CD14-positive monocyte (primary cell): ENCODE measurements around the gene KCNB1. TPM values are rescaled to one million over a fixed set of nuclear protein-coding genes. Genes with fewer than 3 reads are reported as not detected.

Experiments
- DNase-seq, 3 donors: peaks; one replicate each; pipeline ENCODE4 v3.0.0-alpha.2; 2011 to 2022
- H2AFZ ChIP-seq: 2 replicates; pipeline ENCODE4 v1.6.0; 2012; ENCODE audit warnings: mild to moderate bottlenecking, low read depth, low read length, inconsistent platforms; ENCODE audit not compliant: insufficient read depth, poor library complexity, severe bottlenecking
- H3K27ac ChIP-seq, 2 donors: 1 replicate in 1 of 2; 2 replicates in 1 of 2; pipeline ENCODE4 v1.5.1; 2012 to 2013; ENCODE audit warnings: low read length in 2 of 2, control low read depth in 1 of 2, inconsistent platforms in 1 of 2, low read depth in 1 of 2, mild to moderate bottlenecking in 1 of 2
- H3K27me3 ChIP-seq, 2 donors: one replicate each; pipeline versions ENCODE4 v1.6.0 to v1.6.1; 2011 to 2013; ENCODE audit warnings: low read length in 2 of 2; ENCODE audit not compliant: control insufficient read depth in 2 of 2, insufficient read depth in 2 of 2
- H3K36me3 ChIP-seq, 2 donors: replicated peaks in 1 of 2; 1 replicate in 1 of 2; 2 replicates in 1 of 2; pipeline versions ENCODE4 v1.5.1 to v1.6.1; 2012 to 2013; ENCODE audit warnings: low read length in 2 of 2, control low read depth in 1 of 2, inconsistent platforms in 1 of 2, mild to moderate bottlenecking in 1 of 2; ENCODE audit not compliant: insufficient read depth in 2 of 2, control insufficient read depth in 1 of 2
- H3K4me1 ChIP-seq, 2 donors: 1 replicate in 1 of 2; 2 replicates in 1 of 2; pipeline versions ENCODE4 v1.5.1 to v1.6.1; 2012 to 2013; ENCODE audit warnings: low read length in 2 of 2, control low read depth in 1 of 2, inconsistent platforms in 1 of 2, mild to moderate bottlenecking in 1 of 2, moderate library complexity in 1 of 2; ENCODE audit not compliant: insufficient read depth in 2 of 2, control insufficient read depth in 1 of 2
- H3K4me2 ChIP-seq: replicated peaks from 2 replicates; pipeline ENCODE3; 2012; ENCODE audit warnings: low read length, moderate library complexity, mild to moderate bottlenecking; ENCODE audit not compliant: poor library complexity, severe bottlenecking; ENCODE audit errors: extremely low read depth
- H3K4me3 ChIP-seq, 3 experiments: fragments of 200-600 bp in 1 of 3; sonication (generic) in 1 of 3; replicated peaks in 1 of 3; 1 replicate in 2 of 3; 2 replicates in 1 of 3; pipeline ENCODE4 v1.5.1; 2011 to 2013; ENCODE audit warnings: low read length in 3 of 3, mild to moderate bottlenecking in 3 of 3, control low read depth in 2 of 3, low read depth in 2 of 3, inconsistent platforms in 1 of 3, moderate library complexity in 1 of 3
- H3K79me2 ChIP-seq: 2 replicates; pipeline ENCODE4 v1.6.0; 2012; ENCODE audit warnings: mild to moderate bottlenecking, control low read depth, inconsistent platforms, low read length, moderate library complexity; ENCODE audit not compliant: insufficient read depth
- H3K9ac ChIP-seq: 2 replicates; pipeline ENCODE4 v1.6.0; 2017; ENCODE audit warnings: low read length, mild to moderate bottlenecking; ENCODE audit not compliant: insufficient read depth, poor library complexity, severe bottlenecking
- H3K9me3 ChIP-seq, 2 donors: replicated peaks in 1 of 2; 1 replicate in 1 of 2; 2 replicates in 1 of 2; pipeline versions ENCODE4 v1.5.1 to v1.6.1; 2012 to 2013; ENCODE audit warnings: low read length in 2 of 2, control low read depth in 1 of 2; ENCODE audit not compliant: control insufficient read depth in 1 of 2, insufficient read depth in 1 of 2
- H4K20me1 ChIP-seq: 2 replicates; pipeline ENCODE4 v1.6.0; 2012; ENCODE audit warnings: mild to moderate bottlenecking, low read length, control low read depth, moderate library complexity; ENCODE audit not compliant: insufficient read depth
- H3K27ac Mint-ChIP-seq, 7 donors: one replicate each; pipeline ENCODE4 v1.8.0; 2020; ENCODE audit warnings: mild to moderate bottlenecking in 7 of 7, mixed read lengths in 7 of 7, moderate library complexity in 6 of 7, inconsistent platforms in 2 of 7
- H3K27me3 Mint-ChIP-seq, 3 donors: one replicate each; pipeline ENCODE4 v1.8.0; 2021 to 2022; ENCODE audit warnings: low read depth in 3 of 3, mild to moderate bottlenecking in 3 of 3, mixed read lengths in 3 of 3, moderate library complexity in 3 of 3, inconsistent platforms in 1 of 3
- H3K36me3 Mint-ChIP-seq, 2 donors: one replicate each; pipeline ENCODE4 v1.8.0; 2020; ENCODE audit warnings: mixed read lengths in 2 of 2, inconsistent platforms in 1 of 2, mild to moderate bottlenecking in 1 of 2
- H3K4me1 Mint-ChIP-seq: one replicate; pipeline ENCODE4 v1.8.0; 2020; ENCODE audit warnings: mild to moderate bottlenecking, mixed read lengths
- H3K4me3 Mint-ChIP-seq, 2 donors: one replicate each; pipeline ENCODE4 v1.8.0; 2020; ENCODE audit warnings: mild to moderate bottlenecking in 2 of 2, mixed read lengths in 2 of 2, moderate library complexity in 1 of 2
- H3K9me3 Mint-ChIP-seq, 7 donors: one replicate each; pipeline ENCODE4 v1.8.0; 2020 to 2022; ENCODE audit warnings: mixed read lengths in 7 of 7, mild to moderate bottlenecking in 6 of 7, moderate library complexity in 6 of 7, inconsistent platforms in 2 of 7
- CTCF ChIP-seq: fragments of 200-600 bp; IDR thresholded peaks from one replicate; pipeline ENCODE4 v1.8.0; 2022; ENCODE audit warnings: antibody characterized with exemption, mild to moderate bottlenecking
- whole genome bisulfite sequencing: methylation state at CpG from one replicate; pipeline ENCODE4 v1.1.5; 2013; ENCODE audit warnings: missing lambda C conversion rate; ENCODE audit not compliant: insufficient coverage; 5-methylcytosine and 5-hydroxymethylcytosine counted together
- intact Hi-C, 2 donors: fragments of 100-400 bp; cut with micrococcal nuclease; formaldehyde crosslinking; loops; one replicate each; pipeline versions ENCODE4 v1.15.0 to v1.15.1; 2023
- polyA plus RNA-seq, 3 donors: library from polyadenylated mRNA; depleted of rRNA in 1 of 3; unstranded in 2 of 3; stranded (reverse) in 1 of 3; fragments of 300-500 nt in 2 of 3; fragments of >200 nt in 1 of 3; fragmentation: Illumina TruSeq in 2 of 3; gene quantifications; 1 replicate in 2 of 3; 2 replicates in 1 of 3; pipeline ENCODE4 v1.2.3, GENCODE V29; 2012 to 2021

The KCNB1 gene
- polyA plus RNA-seq, 3 donors, result not detected

GRCh38 chr20:49338061-49338460, 144.4 kb downstream of the KCNB1 start:
- no peak overlapping the region for H3K27ac ChIP-seq
- H3K9ac ChIP-seq, result no peak overlapping the region
- H3K27me3 ChIP-seq, result no peaks in the 10 kb centered on the region
- H3K4me3 Mint-ChIP-seq, result no peak overlapping the region
- no peaks in the 10 kb centered on the region for H3K9me3 Mint-ChIP-seq
- H3K36me3 ChIP-seq, result no peaks in the 10 kb centered on the region
- no peaks in the 10 kb centered on the region for H3K36me3 Mint-ChIP-seq
- no peak overlapping the region for H2AFZ ChIP-seq
- H3K4me3 ChIP-seq, result no peak overlapping the region
- peaks cover 1 to 7% (median 7%) of the 10 kb centered on the region in 3 donors for H3K27me3 Mint-ChIP-seq
- H3K79me2 ChIP-seq, result no peaks in the 10 kb centered on the region
- no peaks in the 10 kb centered on the region for H3K4me1 ChIP-seq
- no peaks in the 10 kb centered on the region for H4K20me1 ChIP-seq
- intact Hi-C loops, result loop anchor here in 1 of 2 donors (5.0 kb wide), 1 partner anchor 194 kb away; no protein-coding TSS in a partner anchor
- no peak for TF ChIP-seq CTCF
- H3K4me1 Mint-ChIP-seq, result peaks cover 2% of the 10 kb centered on the region
- no peaks in the 10 kb centered on the region for H3K9me3 ChIP-seq
- H3K4me2 ChIP-seq, result no peak overlapping the region
- H3K27ac Mint-ChIP-seq, result no peak overlapping the region
- 96% methylated on average over 7 of the region's 11 CpGs for WGBS
- DNase-seq, result no peak

GRCh38 chr20:49337357-49337756, 145.1 kb downstream of the KCNB1 start:
- intact Hi-C loops, result loop anchor here in 1 of 2 donors (5.0 kb wide), 1 partner anchor 195 kb away; no protein-coding TSS in a partner anchor
- H4K20me1 ChIP-seq, result no peaks in the 10 kb centered on the region
- no peaks in the 10 kb centered on the region for H3K27me3 ChIP-seq
- H3K36me3 ChIP-seq, result no peaks in the 10 kb centered on the region
- Mint-ChIP-seq H3K9me3 (no peaks in the 10 kb centered on the region), H3K27ac (no peak overlapping the region), H3K4me3 (no peak overlapping the region), H3K4me1 (peaks cover 2% of the 10 kb centered on the region), H3K36me3 (no peaks in the 10 kb centered on the region), H3K27me3 (peaks cover 2 to 9% (median 8%) of the 10 kb centered on the region in 3 donors)
- no peaks in the 10 kb centered on the region for H3K9me3 ChIP-seq
- H3K27ac ChIP-seq, result no peak overlapping the region
- H3K79me2 ChIP-seq, result no peaks in the 10 kb centered on the region
- 100% methylated on average over 3 of the region's 7 CpGs for WGBS
- no peak overlapping the region for H3K4me2 ChIP-seq
- H3K4me1 ChIP-seq, result no peaks in the 10 kb centered on the region
- DNase-seq, result no peak
- no peak overlapping the region for H3K4me3 ChIP-seq
- no peak for TF ChIP-seq CTCF
- no peak overlapping the region for H3K9ac ChIP-seq
- H2AFZ ChIP-seq, result no peak overlapping the region
